Measurements from ENCODE around the gene ATOX1. TPM values are rescaled to one million over a fixed set of nuclear protein-coding genes. Genes with fewer than 3 reads are reported as not detected.

ATOX1 gene
- total and polyA plus RNA-seq, 2 of the 13 experiments (the other 11 are each of a cell fraction or from before 2014, with no cell fraction given) = 62.4 to 124 TPM

DNA sequence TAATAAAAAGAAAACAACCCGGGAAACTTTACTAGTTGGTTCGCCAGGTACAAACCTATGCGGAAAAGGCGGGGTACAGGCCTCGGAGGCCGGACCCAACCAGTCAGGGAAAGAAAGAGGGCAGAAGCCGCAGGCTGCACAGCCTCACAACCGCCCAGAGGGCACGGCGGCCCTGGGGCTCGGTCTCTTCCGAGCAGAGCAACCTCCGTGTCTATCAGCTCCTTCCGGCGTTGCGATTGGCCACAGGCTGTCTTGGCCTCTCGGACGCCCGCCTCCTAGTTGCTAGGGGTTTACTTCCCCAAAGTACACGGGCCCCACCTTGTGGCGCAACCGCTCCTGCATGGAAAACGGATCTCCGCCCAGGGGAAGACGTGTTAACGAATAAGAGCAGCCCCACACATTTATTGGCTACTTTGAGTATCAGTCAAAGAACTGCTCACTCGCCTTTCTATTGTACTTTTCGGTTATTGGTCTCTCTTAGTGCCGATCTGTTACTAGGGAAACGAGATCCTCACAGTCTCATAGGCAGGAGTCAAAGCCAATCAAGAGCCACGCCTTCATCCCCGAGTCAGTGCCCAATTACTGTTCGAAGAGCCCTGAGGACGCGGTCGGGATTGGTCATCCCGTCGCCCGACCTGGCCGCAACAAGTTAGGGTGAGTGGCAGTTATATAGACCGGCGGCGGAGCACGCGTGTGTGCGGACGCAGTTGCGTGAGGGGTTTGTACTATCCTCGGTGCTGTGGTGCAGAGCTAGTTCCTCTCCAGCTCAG is 13.0 kb upstream of the ATOX1 start, which contains the start of gene G3BP1 (continued):
- TF ChIP-seq, protein P1, sequence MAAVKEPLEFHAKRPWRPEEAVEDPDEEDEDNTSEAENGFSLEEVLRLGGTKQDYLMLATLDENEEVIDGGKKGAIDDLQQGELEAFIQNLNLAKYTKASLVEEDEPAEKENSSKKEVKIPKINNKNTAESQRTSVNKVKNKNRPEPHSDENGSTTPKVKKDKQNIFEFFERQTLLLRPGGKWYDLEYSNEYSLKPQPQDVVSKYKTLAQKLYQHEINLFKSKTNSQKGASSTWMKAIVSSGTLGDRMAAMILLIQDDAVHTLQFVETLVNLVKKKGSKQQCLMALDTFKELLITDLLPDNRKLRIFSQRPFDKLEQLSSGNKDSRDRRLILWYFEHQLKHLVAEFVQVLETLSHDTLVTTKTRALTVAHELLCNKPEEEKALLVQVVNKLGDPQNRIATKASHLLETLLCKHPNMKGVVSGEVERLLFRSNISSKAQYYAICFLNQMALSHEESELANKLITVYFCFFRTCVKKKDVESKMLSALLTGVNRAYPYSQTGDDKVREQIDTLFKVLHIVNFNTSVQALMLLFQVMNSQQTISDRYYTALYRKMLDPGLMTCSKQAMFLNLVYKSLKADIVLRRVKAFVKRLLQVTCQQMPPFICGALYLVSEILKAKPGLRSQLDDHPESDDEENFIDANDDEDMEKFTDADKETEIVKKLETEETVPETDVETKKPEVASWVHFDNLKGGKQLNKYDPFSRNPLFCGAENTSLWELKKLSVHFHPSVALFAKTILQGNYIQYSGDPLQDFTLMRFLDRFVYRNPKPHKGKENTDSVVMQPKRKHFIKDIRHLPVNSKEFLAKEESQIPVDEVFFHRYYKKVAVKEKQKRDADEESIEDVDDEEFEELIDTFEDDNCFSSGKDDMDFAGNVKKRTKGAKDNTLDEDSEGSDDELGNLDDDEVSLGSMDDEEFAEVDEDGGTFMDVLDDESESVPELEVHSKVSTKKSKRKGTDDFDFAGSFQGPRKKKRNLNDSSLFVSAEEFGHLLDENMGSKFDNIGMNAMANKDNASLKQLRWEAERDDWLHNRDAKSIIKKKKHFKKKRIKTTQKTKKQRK (IDR thresholded peaks at IDR 0.05; ENCODE audit: low read length) = peak; percentile 92
- TF ChIP-seq SRSF1 (optimal IDR thresholded peaks at IDR 0.05; ENCODE audit: low read depth, low read length) (peak; percentile 75), KLF9 (CRISPR knock-in tag; IDR thresholded peaks at IDR 0.05; ENCODE audit: low read depth) (peak; percentile 86), MAZ (IDR thresholded peaks at IDR 0.05; ENCODE audit: borderline replicate concordance, low read depth, low read length) (0 out of 2 replicates have a peak, but pooled peaks have one; percentile 61), MAZ (CRISPR knock-in tag; IDR thresholded peaks at IDR 0.05; ENCODE audit: low read depth) (peak; percentile 73; the same call in 1 of the 2 replicates), FOSL2 (CRISPR knock-in tag; IDR thresholded peaks at IDR 0.05) (peak; percentile 15), ZNF331 (CRISPR knock-in tag; IDR thresholded peaks at IDR 0.05) (peak; percentile 23; the same call in 1 of the 2 replicates), SP140L (CRISPR knock-in tag; IDR thresholded peaks at IDR 0.05; ENCODE audit: borderline replicate concordance) (no peak), ZNF652 (CRISPR knock-in tag; IDR thresholded peaks at IDR 0.05; ENCODE audit: borderline replicate concordance, low read depth) (no peak), TOE1 (CRISPR knock-in tag; IDR thresholded peaks at IDR 0.05) (0 out of 2 replicates have a peak, but pooled peaks have one; percentile 21), SP1 (IDR thresholded peaks at IDR 0.05) (no peak), SP1 (CRISPR knock-in tag; IDR thresholded peaks at IDR 0.05) (peak; percentile 90), ZNF616 (CRISPR knock-in tag; IDR thresholded peaks at IDR 0.05; ENCODE audit: low read depth) (0 out of 2 replicates have a peak, but pooled peaks have one; percentile 57), REPIN1 (CRISPR knock-in tag; IDR thresholded peaks at IDR 0.05; ENCODE audit: borderline replicate concordance, low read depth) (peak; percentile 65; the same call in 1 of the 2 replicates), SRSF9 (IDR thresholded peaks at IDR 0.05; ENCODE audit: borderline replicate concordance, insufficient read depth, low read depth, low read length, poor library complexity, severe bottlenecking) (no peak), TCF12 (IDR thresholded peaks at IDR 0.05) (no peak), TCF12 (CRISPR knock-in tag; IDR thresholded peaks at IDR 0.05) (no peak), RELA (CRISPR knock-in tag; IDR thresholded peaks at IDR 0.05) (no peak), CBX1 (IDR thresholded peaks at IDR 0.05; ENCODE audit: low read depth) (peak; percentile 64), STAG1 (CRISPR knock-in tag; IDR thresholded peaks at IDR 0.05) (peak; percentile 65), TEAD3 (CRISPR knock-in tag; optimal IDR thresholded peaks at IDR 0.05; ENCODE audit: borderline replicate concordance) (peak; percentile 18)
- TF ChIP-seq, protein P2, sequence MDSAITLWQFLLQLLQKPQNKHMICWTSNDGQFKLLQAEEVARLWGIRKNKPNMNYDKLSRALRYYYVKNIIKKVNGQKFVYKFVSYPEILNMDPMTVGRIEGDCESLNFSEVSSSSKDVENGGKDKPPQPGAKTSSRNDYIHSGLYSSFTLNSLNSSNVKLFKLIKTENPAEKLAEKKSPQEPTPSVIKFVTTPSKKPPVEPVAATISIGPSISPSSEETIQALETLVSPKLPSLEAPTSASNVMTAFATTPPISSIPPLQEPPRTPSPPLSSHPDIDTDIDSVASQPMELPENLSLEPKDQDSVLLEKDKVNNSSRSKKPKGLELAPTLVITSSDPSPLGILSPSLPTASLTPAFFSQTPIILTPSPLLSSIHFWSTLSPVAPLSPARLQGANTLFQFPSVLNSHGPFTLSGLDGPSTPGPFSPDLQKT (CRISPR knock-in tag; IDR thresholded peaks at IDR 0.05; ENCODE audit: borderline replicate concordance) = no peak
- TF ChIP-seq, protein P3, sequence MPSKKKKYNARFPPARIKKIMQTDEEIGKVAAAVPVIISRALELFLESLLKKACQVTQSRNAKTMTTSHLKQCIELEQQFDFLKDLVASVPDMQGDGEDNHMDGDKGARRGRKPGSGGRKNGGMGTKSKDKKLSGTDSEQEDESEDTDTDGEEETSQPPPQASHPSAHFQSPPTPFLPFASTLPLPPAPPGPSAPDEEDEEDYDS (CRISPR knock-in tag; IDR thresholded peaks at IDR 0.05) = peak; percentile 100

Data from HepG2 (cell line).